Measurements from ENCODE around the gene SHC2. TPM values are rescaled to one million over a fixed set of nuclear protein-coding genes. Genes with fewer than 3 reads are reported as not detected.

SHC2 gene
- total and polyA plus RNA-seq, 9 donors = 0.62 to 40.7 (median 15.4) TPM

DNA sequence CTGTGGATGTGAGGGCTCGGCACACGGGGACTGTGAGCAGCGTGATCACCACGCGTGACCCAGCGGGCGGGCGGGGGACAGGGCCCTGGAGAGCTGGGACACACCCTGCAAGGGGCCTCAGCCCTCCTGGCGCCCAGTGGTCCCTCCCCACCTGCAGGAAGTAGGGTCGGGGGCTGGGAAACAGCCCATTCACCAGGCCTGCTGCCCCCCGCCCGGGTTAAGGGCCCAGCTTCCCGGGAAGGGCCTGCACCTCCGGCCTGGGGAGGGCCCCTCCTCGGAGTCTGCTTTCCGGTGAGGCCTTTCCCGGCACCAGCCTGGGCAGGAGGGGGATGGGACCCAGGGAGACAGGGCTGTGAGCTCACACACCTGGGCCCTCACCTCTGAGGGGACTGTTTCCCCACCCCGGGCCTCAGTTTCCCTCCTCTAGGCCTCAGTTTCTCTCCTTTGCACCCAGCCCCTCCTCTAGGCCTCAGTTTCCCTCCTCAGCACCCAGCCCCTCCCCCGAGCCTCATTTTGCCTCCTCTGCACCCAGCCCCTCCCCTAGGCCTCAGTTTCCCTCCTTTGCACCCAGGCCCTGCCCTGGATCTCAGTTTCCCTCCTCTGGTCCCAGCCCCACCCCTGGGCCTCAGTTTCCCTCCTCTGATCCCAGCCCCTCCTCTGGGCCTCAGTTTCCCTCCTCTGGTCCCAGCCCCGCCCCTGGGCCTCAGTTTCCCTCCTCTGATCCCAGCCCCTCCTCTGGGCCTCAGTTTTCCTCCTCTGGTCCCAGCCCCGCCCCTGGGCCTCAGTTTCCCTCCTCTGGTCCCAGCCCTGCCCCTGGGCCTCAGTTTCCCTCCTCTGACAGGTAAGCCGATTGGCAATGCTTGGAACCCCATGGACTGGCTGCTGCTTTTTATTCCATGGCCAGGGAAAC is 33.6 kb upstream of the SHC2 start:
- peaks cover 3% of the 10 kb centered on the region for H3K27me3 ChIP-seq
- H3K9me3 ChIP-seq = no peaks in the 10 kb centered on the region
- no peak for DNase-seq
- no peak overlapping the region for H3K27ac ChIP-seq
- peaks cover 6% of the 10 kb centered on the region for H3K4me1 ChIP-seq (ENCODE audit: insufficient read depth)
- WGBS, 3 donors = 44 to 53% (median 48%) methylated on average over 20 to 22 of the region's 22 CpGs
- intact Hi-C loops (cut with DNase I) = no loop called here
- H3K4me3 ChIP-seq = no peak overlapping the region
- TF ChIP-seq POLR2A (IDR thresholded peaks at IDR 0.05) (no peak), EP300 (IDR thresholded peaks at IDR 0.05) (no peak)
- TF ChIP-seq, protein P1, sequence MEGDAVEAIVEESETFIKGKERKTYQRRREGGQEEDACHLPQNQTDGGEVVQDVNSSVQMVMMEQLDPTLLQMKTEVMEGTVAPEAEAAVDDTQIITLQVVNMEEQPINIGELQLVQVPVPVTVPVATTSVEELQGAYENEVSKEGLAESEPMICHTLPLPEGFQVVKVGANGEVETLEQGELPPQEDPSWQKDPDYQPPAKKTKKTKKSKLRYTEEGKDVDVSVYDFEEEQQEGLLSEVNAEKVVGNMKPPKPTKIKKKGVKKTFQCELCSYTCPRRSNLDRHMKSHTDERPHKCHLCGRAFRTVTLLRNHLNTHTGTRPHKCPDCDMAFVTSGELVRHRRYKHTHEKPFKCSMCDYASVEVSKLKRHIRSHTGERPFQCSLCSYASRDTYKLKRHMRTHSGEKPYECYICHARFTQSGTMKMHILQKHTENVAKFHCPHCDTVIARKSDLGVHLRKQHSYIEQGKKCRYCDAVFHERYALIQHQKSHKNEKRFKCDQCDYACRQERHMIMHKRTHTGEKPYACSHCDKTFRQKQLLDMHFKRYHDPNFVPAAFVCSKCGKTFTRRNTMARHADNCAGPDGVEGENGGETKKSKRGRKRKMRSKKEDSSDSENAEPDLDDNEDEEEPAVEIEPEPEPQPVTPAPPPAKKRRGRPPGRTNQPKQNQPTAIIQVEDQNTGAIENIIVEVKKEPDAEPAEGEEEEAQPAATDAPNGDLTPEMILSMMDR (IDR thresholded peaks at IDR 0.05) = no peak
- no peaks in the 10 kb centered on the region for H3K36me3 ChIP-seq

DNA sequence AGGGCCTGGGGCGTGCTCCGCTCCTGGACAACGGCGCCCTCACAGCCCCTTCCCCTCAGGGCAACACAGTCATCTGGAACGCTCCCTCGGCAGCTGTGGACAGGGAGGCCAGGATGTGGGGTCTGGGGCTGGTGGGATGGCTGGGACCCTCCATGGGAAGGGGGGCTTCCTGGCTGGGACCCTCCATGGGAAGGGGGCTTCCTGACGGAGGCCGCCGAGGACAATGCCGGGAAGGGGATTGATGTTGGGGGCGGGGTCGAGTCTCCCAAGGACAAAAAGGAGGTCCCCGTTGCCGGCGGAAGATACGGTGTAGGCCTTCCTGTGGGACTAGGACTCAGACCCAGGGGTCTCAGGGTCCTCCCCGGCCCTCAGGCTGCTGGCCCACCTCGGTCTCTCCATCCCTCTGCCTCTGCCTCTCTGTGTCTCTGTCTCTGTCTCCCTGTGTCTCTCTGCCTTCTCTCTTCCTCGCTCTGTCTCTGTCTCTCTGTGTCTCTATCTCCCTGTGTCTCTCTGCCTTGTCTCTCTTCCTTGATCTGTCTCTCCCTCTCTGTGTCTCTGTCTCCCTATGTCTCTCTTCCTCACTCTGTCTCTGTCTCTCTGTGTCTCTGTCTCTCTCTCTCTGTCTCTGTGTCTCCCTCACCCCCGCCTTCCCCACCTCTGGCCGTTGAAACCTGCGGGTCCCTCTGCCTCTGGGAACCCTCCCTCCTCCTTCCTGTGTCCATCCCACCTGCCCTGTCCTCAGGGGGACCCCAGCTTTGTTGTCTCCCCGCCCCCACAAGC is 32.7 kb upstream of the SHC2 start:
- Histone ChIP-seq H3K4me1 (ENCODE audit: insufficient read depth) (peaks cover 6% of the 10 kb centered on the region), H3K27ac (no peak overlapping the region), H3K9me3 (no peaks in the 10 kb centered on the region), H3K27me3 (peaks cover 3% of the 10 kb centered on the region), H3K4me3 (no peak overlapping the region), H3K36me3 (no peaks in the 10 kb centered on the region)
- WGBS, 3 donors = 60 to 69% (median 65%) methylated on average over 23 of the region's 23 CpGs
- TF ChIP-seq EP300 (IDR thresholded peaks at IDR 0.05) (no peak), POLR2A (IDR thresholded peaks at IDR 0.05) (no peak)
- TF ChIP-seq, protein P1 (IDR thresholded peaks at IDR 0.05) = no peak
- intact Hi-C loops (cut with DNase I) = no loop called here
- DNase-seq = no peak

DNA sequence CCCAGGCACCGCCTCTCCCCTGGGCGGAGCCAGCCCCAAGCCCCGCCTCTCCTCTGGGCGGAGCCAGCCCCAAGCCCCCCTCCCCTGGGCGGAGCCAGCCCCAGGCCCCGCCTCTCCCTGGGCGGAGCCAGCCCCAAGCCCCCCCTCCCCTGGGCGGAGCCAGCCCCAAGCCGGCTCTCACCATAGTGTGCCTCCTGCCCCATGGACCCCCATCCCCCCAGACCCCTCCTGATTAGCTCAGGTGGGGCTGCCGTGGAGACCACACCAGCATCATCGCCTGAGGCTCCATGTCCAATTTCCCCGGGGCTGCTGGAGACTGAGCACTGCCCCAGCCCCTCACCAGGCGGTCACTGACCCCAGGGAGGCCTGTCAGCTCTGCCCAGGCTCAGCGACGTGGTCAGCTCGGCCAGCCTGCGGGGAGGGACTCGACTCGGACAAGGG is 31.3 kb upstream of the SHC2 start:
- intact Hi-C loops (cut with DNase I) = no loop called here
- no peak for TF ChIP-seq POLR2A (IDR thresholded peaks at IDR 0.05)
- TF ChIP-seq, protein P1 (IDR thresholded peaks at IDR 0.05) = no peak
- no peak for TF ChIP-seq EP300 (IDR thresholded peaks at IDR 0.05)
- DNase-seq = no peak

DNA sequence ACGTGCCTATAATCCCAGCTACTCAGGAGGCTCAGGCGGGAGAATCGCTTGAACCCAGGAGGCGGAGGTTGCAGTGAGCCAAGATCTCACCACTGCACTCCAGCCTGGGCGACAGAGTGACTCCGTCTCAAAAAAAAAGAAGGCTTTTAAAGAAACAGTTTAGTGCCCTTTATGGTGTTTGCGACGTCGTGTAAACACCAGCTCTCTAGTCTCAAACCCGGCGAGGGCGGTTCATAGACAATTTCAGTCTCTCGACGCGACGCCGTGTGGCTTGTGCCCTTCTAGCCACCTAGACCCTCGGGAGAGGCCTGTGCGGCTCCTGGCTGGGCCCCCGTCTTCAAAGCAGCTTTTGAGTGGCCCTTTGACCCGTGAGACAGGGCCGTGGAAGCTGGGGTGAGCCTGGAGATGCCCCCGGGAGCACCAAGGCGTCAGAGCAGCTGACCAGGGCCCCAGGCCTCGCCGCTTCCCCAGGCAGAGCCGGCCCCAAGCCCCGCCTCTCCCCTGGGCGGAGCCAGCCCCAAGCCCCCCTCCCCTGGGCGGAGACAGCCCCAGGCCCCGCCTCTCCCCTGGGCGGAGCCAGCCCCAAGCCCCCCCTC is 30.4 kb upstream of the SHC2 start:
- WGBS, 3 donors = 73 to 78% (median 76%) methylated on average over 21 to 32 of the region's 32 CpGs
- Histone ChIP-seq H3K27ac (no peak overlapping the region), H3K27me3 (peaks cover 3% of the 10 kb centered on the region), H3K36me3 (no peaks in the 10 kb centered on the region), H3K9me3 (no peaks in the 10 kb centered on the region), H3K4me3 (no peak overlapping the region), H3K4me1 (ENCODE audit: insufficient read depth) (peaks cover 6% of the 10 kb centered on the region)
- TF ChIP-seq, protein P1 (IDR thresholded peaks at IDR 0.05) = no peak
- TF ChIP-seq POLR2A (IDR thresholded peaks at IDR 0.05) (no peak), EP300 (IDR thresholded peaks at IDR 0.05) (no peak)
- intact Hi-C loops (cut with DNase I) = no loop called here
- peak in 1 of 5 donors; percentile 35 for DNase-seq

More for the DNA sequence above, 31.3 kb upstream of the SHC2 start:
- 70 to 79% (median 75%) methylated on average over 7 to 19 of the region's 19 CpGs for WGBS, 3 donors
- no peak overlapping the region for H3K4me3 ChIP-seq
- no peak overlapping the region for H3K27ac ChIP-seq
- H3K9me3 ChIP-seq = no peaks in the 10 kb centered on the region
- H3K36me3 ChIP-seq = no peaks in the 10 kb centered on the region
- H3K4me1 ChIP-seq (ENCODE audit: insufficient read depth) = peaks cover 6% of the 10 kb centered on the region
- peaks cover 3% of the 10 kb centered on the region for H3K27me3 ChIP-seq
